ENCODE results near the gene KLK11. TPM values are rescaled to one million over a fixed set of nuclear protein-coding genes. Genes with fewer than 3 reads are reported as not detected.

Gene KLK11
- under 1 TPM in 1 of 4 donors, not detected in 3; 0.71 TPM for total RNA-seq
- polyA plus RNA-seq, result under 1 TPM in 1 of 3 donors, not detected in 2; 0.76 TPM

- H3K27ac ChIP-seq, result no peak within 1 kb of the TSS
- no peaks in the 10 kb centered on the region for H3K9me3 ChIP-seq
- no peak within 1 kb of the TSS for H3K4me3 ChIP-seq
- H3K36me3 ChIP-seq, result no peaks in the 10 kb centered on the region
- H3K27me3 ChIP-seq, result peaks cover 2 to 72% (median 26%) of the 10 kb centered on the region in 3 donors
- DNase-seq, result no peak
- TF ChIP-seq EP300 (IDR thresholded peaks at IDR 0.05) (no peak), POLR2AphosphoS5 (IDR thresholded peaks at IDR 0.05) (no peak), POLR2A (IDR thresholded peaks at IDR 0.05) (no peak), CTCF (IDR thresholded peaks at IDR 0.05) (no peak)
- WGBS, 2 donors, result 13 to 68% methylated on average over 11 of the region's 11 CpGs
- intact Hi-C loops (cut with DNase I), result no loop called here
- H3K4me1 ChIP-seq, result no peaks in the 10 kb centered on the region
These were observed at the start of gene KLK11 for GRCh38 chr19:51026554-51026831. TSS of gene KLK11 (minus strand) at chr19:51026616. CDS start at chr19:51025631, 985 bp downstream.

GRCh38 chr19:51075998-51076397, 49.6 kb upstream of the KLK11 start:
- DNase-seq, result no peak
- no peak for TF ChIP-seq CTCF (IDR thresholded peaks at IDR 0.05)
- no peak for TF ChIP-seq POLR2AphosphoS5 (IDR thresholded peaks at IDR 0.05)
- no peak for TF ChIP-seq POLR2A (IDR thresholded peaks at IDR 0.05)
- no peak for TF ChIP-seq EP300 (IDR thresholded peaks at IDR 0.05)
- Histone ChIP-seq H3K36me3 (no peaks in the 10 kb centered on the region), H3K27ac (no peak overlapping the region), H3K4me3 (no peak overlapping the region), H3K9me3 (peaks cover 0 to 8% (median 2%) of the 10 kb centered on the region in 4 donors), H3K27me3 (peaks cover 0 to 9% (median 0%) of the 10 kb centered on the region in 3 donors), H3K4me1 (no peaks in the 10 kb centered on the region)
- WGBS, 2 donors, result 62 to 84% methylated on average over 5 of the region's 5 CpGs
- intact Hi-C loops (cut with DNase I), result no loop called here

GRCh38 chr19:51071095-51071405, 44.6 kb upstream of the KLK11 start:
- H3K4me1 ChIP-seq, result no peaks in the 10 kb centered on the region
- WGBS, 2 donors, result 45 to 65% methylated on average over 4 of the region's 4 CpGs
- H3K27ac ChIP-seq, result no peak overlapping the region
- H3K9me3 ChIP-seq, result peaks cover 0 to 8% (median 2%) of the 10 kb centered on the region in 4 donors
- no peak overlapping the region for H3K4me3 ChIP-seq
- intact Hi-C loops (cut with DNase I), result no loop called here
- no peaks in the 10 kb centered on the region for H3K36me3 ChIP-seq
- no peak for DNase-seq
- peaks cover 0 to 10% (median 3%) of the 10 kb centered on the region in 3 donors for H3K27me3 ChIP-seq
- TF ChIP-seq CTCF (IDR thresholded peaks at IDR 0.05) (no peak), POLR2AphosphoS5 (IDR thresholded peaks at IDR 0.05) (no peak)

GRCh38 chr19:51070334-51071094, 44.1 kb upstream of the KLK11 start:
- no peaks in the 10 kb centered on the region for H3K36me3 ChIP-seq
- H3K4me1 ChIP-seq, result no peaks in the 10 kb centered on the region
- DNase-seq, result no peak
- H3K4me3 ChIP-seq, result no peak overlapping the region
- 78 to 83% methylated on average over 5 of the region's 5 CpGs for WGBS, 2 donors
- H3K27ac ChIP-seq, result no peak overlapping the region
- TF ChIP-seq POLR2A (IDR thresholded peaks at IDR 0.05) (no peak), EP300 (IDR thresholded peaks at IDR 0.05) (no peak), POLR2AphosphoS5 (IDR thresholded peaks at IDR 0.05) (no peak), CTCF (IDR thresholded peaks at IDR 0.05) (no peak)
- intact Hi-C loops (cut with DNase I), result no loop called here
- peaks cover 0 to 15% (median 8%) of the 10 kb centered on the region in 3 donors for H3K27me3 ChIP-seq
- H3K9me3 ChIP-seq, result peaks cover 0 to 8% (median 2%) of the 10 kb centered on the region in 4 donors

Data from sigmoid colon (tissue), 7 donors.